ENCODE measurements around the gene CANX.

GRCh38 chr5:179697993-179698934 lies 503 bp upstream of the CANX start:
- TF ChIP-seq CTCF (IDR thresholded peaks at IDR 0.05) (no peak), EZH2 (IDR thresholded peaks at IDR 0.05) (no peak), EZH2phosphoT487 (IDR thresholded peaks at IDR 0.05) (no peak)
